LoVo (cell line): ENCODE data around the gene ZFP92.

ENCODE experiments used
- DNase-seq: peaks from one replicate; pipeline ENCODE4 v3.0.0-alpha.2; 2016; ENCODE audit warnings: low spot score

Gene ZFP92

DNA sequence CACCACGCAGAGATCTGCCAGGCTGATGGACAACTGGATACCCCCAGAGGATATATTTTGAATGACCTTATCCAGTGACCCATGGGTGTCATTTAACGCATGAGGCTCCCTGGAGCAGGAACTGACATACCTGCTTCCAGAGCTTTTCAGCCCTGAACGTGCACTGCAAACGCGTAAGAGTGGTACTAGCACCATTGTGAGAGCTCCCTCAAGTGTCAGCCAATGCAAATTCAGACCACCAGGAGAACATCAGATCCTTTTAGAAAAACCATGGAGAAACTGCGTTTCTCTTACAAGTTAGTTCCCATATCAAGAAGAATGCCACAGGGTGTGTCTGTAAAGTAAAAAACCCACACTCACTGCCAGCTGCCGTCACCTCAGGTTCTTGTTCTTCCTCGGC, 27.3 kb downstream of the ZFP92 start:
- DNase-seq, result no peak

DNA sequence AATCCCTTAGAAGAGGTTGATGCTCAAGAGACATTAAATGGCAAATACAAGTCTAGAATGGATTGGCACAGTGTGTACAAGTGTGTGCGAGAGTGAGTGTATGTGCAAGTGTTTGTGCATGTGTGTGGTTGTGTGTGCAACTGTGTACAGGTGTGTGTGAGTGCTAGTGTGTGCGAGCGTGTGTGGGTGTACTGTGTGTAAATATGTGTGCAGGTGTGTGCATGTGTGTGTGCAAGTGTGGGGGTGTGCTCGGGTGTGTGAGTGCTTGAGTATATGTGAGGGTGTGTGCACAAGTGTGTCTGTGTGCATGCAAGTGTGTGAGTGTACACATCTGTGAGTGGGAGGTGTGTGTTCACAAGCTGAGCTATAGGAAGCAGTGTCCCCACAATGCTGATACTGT, 28.7 kb downstream of the ZFP92 start:
- no peak for DNase-seq

DNA sequence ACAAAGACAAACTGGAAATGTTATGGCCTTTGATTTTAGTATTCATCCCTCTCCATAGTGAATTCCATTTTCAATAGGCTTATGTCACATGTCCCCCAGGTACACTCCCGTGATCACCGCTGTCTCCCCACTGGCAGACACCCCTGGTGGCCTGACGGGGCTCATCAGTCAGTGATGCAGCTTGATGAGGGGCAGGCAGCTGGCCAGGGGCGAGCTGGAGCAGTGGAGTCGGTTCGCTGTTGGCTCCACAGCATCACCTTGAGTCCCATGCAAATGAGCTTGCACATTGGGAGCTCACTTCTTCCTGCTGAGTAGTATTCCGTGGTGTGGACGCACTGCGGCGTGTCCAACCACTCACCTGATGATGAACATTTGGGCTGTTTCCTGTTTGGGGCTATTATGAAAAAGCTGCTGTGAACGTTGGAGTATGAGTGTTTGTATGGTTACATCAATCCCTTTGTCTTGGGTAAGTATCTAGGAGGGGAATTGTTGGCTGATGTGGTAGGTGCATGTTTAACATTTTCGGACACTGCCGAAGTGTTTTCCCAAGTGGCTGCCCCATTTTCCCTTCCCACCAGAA, 29.4 kb downstream of the ZFP92 start:
- DNase-seq, result no peak

DNA sequence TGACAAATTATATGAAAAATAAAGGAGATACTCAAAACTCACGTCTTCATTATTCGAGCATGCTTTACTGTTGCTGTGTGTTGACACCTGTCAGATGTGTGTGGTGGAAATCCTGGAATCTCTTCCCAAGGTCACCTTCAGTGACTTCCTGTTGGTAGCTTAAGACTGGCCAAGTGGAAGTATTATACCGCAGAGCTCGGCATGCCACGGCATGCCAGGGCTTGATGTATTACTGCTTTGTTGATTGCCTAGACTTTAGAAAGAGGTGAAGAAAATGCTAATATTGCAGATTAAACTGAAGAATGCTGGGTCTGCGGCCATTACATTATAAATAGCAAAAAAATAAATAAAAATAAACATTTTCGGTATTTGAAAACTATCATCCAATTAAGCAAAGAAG, 30.0 kb downstream of the ZFP92 start:
- no peak for DNase-seq

DNA sequence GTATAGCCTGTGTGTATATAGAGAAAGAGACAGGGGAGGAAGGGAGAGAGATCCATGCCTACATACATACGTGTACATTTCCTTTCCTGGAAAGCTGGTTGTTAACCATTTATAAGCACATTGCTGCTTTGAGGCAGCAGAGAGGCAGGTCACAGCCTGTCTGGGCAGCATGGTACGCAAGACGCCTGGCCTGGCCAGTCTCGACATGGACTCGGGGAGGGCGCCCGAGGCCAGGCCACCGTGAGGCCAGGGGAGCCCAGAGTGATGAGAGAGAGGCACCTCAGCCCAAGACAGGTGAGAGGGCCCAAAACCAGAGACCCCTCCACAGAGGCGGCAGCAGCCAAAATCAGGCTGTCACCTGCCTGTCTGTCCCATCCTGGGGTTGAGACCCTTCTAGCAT, 30.7 kb downstream of the ZFP92 start:
- DNase-seq, result no peak

DNA sequence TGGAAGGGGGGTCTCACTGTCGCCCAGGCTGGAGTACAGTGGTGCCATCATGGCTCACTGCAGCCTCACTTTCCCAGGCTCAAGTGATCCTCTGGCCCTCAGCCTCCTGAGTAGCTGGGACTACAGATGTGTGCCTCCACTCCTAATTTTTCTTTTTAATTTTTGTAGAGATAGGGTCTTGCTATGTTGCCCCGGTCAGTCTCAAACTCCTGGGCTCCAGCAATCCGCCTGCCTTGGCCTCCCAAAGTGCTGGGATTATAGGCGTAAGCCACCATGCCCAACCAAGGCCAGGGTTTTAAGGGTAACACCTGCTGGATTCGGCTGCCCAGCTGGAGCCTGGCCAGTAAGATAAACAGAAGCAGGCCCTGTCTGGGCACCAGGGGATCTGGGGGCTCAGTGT, 31.2 kb downstream of the ZFP92 start:
- DNase-seq, result no peak

DNA sequence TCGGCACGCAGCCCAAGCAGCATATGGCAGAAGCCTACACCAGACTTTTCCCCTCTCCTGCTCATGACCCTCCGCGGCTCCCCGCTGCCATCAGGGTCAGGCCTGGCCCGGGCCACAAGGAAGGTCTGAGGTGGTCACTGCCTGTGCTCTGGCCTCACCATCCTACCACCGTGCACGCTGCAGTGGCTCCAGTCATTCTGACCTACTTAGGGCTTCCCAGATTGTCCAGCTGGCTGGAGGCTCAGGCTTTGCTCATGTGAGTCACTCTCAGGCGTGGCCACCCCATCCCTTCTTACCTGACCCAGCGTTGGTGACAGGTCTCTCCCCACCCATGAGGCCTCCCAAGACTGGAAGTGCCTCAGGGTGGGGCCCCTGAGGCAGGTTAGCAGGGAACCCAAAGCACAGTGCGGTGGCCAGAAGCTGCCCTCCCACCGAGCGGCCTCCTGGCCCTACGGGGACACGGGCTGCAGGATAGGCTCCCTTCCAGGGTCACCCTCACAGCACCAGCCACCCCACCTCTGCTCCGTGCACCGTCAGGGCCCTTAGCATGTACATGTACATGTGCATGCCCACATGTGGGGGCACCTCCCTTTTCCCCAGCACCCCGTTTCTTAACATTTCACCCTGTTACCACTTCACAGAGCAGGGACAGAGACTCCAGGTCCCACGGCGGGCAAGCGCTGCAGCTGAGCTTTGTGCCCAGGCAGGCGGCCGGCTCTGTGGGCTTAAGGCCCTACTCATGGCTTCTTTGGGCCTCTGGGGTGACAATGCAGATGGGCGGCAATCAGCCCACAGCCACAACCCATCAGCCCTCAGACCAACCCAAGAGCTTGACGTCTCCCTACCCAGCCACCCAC, 32.4 kb downstream of the ZFP92 start:
- DNase-seq, result peak; percentile 1

GRCh38 chrX:153444333-153445011, 33.2 kb downstream of the ZFP92 start:
- DNase-seq, result no peak

- DNase-seq, result no peak
Measured at GRCh38 chrX:153445106-153445855, 34.0 kb downstream of the ZFP92 start.

DNA sequence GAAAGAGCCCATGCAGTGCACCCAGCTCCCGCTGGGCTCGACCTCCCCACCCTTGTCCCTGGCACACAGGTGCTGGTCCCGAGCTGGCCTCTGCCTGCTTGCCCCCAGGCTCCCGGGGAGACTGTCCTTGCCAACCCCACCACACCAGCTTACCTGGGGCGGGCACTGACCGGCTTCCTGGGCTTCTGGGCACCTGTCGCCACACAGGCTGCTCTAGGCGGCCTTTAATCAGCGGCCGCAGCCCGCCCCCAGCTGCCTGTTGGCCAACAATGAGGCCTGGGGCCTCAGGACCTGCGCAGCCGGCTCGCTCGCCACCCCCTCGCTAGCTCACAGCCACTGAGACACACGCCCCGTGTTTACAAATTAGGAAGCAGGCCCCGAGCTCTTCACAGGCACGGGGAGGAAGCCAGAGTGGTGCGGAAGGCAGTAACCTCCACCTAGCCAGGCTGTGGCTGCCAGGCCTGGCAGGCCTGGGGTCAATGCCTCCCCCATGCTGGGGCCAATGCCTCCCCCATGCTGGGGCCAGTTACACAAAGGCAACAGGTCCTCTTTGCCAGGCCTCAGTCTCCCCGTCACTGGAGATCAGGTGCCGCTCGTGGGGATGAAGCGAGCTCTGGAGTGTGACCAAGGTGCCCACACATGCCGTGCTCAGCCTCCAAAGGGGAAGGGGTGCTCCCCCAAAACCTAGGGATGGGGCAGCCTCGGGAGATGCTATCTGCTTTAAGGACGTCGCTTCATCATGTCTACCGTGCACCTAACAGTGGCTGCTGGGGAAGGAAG, 34.8 kb downstream of the ZFP92 start, which contains the start of gene TREX2:
TSS of gene TREX2 (minus strand) at position 201 of the 780 bp plus-strand sequence. CDS start 626 bp downstream, outside the sequence.
- no peak for DNase-seq

DNA sequence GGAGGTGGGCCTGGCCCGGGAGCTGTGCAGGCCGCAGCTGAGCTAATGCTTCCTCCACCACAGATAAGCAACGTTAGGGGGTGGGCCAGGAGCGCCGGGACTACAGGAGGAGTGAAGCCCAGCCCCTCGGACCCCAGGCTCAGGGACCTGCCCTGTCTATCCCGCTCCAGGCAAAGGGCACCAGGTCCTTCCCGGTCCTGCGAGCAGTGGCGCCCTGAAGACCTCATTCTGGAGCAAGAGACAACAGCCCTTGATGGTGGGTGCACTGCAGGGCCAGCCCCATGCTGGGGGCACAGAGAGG, 35.3 kb downstream of the ZFP92 start:
- DNase-seq, result no peak

DNA sequence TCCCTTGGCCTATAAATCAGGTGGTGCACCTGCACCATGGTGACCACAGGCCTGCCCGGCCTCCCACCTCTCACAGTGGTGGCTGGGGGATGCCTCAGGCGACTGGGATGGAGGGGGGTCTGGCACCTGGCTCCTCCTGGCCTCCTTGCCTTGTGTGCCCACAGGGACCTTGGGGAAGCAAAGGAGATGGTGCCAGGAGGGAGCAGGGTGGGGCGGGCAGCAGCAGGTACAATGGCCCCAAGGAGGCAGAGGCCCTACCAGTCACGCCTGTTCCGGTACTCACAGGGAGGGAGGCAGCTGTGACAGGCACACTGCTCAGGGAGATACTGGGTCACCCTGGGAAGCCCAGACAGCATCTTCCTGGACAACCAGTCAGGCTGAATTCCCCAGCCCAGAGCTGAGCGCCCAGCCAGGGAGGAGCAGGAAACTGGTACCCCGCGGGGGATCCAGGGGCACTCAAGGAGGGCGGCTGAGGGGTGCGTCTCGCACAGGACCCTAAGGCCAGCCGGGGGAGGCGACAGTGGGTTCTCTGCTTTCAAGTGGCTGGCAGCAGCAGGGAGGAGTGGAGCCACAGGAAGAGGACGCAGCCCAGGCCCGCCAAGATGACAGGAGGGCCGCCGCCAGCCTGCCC, 35.8 kb downstream of the ZFP92 start:
- no peak for DNase-seq

- DNase-seq, result no peak
Measured at GRCh38 chrX:153447581-153447960, 36.3 kb downstream of the ZFP92 start.

DNA sequence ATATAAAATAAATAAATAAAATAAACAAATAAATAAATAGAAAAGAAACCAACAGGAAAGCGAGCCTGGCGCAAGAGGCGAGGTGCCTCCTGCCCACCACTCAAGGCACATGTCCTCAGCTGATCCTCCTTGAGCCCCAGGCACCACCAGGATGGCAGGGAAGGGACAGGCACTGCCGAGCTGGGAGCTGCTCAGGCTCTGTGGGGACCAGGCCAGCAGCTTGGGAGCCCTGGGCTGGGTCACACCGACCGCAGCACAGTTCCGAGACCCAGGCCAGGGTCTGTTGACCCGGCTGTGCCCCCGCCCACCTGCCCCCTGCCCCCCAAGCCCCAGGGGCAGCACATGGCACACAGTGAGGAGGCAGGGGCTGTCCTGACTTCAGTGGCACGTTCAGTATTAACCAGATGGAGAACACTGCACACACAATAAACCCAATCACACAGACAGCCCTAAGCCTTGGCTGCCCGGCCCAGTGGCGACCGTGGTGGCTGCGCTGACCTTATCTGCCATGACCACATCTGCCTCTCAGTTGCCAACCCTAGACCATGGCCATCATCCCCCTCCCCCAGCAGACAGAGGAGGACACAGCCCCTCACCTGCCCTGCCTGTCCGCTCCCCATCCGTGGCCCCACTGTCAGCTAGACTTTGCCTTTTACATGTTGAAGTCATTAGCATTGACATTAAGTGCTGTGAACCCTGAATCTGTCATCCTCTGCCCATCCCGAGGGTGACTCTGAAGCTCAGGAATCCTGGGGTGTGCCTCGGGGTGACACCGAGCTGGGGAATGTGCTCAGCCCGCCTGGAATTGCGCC, 37.5 kb downstream of the ZFP92 start:
- DNase-seq, result no peak

DNA sequence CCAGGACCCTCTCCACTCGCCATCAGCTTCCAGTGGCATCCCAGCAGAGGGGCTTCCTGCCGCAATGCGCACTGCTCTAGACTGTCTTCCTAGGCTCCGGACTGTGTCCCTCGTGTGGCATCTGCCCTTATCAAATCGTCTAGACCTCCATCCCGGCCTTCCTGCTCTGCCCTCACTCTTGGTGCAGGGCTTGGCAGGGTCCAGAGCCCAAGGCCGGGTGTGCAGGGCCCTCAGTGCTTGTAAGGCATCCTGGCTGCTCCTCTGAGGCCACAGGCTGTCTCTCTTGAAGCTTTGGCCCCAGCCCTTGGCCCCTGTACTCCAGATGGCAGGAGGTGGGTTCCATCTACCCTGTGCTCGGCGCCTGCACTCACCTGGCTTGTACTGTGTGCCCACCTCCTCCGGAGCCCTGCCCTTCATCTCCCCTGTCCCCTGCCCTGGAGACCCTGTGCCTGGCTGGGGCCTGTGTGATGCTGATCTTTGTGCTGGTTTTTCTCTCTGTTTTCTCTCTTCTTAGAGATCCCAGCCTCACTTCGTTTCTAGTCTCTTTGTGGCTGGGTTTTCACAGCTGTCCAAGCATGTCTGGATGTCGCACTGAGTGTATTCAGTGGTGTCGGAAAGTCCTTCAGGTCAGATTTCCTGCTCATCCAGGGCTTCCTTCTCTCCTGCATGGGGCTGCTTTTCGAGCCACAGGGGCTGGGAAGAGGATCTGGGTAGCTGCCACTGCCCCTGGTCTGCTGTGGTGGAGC, 38.3 kb downstream of the ZFP92 start:
- DNase-seq, result no peak

- DNase-seq, result no peak
Measured at GRCh38 chrX:153450114-153450948, 39.1 kb downstream of the ZFP92 start.

DNA sequence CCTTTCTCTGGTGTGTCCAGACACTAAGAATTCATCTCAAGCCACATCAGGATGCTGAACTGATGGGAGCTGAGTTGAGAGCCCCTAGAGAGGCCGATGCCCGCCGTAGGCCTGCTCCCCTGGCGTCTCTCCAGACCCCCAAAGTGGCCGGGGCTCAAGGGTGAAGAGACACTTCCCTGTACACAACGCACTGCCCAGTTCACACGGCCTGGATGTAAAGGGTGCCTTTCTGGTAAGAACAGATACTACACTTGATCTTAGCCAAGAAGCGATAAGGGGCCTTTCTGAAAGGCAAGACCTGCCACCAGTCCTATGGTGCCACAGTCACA, 39.6 kb downstream of the ZFP92 start:
- DNase-seq, result no peak

DNA sequence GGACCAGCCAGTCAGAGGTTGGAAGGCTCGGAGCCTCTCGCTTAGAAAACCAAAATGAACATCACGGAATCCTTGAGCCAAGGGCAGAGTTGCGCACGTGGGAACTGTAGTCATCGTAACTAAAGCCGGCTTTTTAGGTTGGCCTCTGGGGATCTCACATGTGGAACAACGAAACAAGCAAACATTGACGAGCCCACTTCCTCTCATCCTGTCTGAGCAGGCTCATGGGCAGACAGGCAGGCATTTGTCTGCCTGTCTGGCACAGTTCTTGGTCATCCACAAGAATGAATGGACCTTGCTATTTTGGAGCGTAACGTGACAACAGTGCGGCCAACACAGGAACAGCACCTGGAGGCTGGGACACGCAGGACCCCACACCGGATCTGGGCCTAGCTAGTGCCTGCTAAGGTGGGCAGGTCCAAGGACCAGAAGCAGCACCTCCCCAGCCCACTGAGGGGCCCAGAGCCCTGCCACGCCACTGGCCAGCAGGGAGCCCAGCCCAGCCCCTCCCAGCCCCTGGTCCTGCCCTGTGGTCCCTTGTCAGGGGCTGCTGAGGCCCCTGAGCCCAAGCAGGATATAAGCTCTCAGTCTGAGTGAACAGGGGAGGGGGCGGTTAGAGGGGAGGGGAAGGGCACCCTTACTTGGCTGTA, 43.8 kb downstream of the ZFP92 start:
- DNase-seq, result no peak
